Endothelial cell of umbilical vein (primary cell): ENCODE data around the gene FOXK1. TPM values are rescaled to one million over a fixed set of nuclear protein-coding genes. Genes with fewer than 3 reads are reported as not detected.

Experiments
- BruUV-seq: library from RNA; stranded (reverse); fragments of 400-500 nt; replicated peaks from 2 replicates; lab custom pipeline; 2021; lab: Mats Ljungman, UMichigan
- CTCF ChIA-PET: fragments of 300-600, 350-600 bp; sonication (Branson Sonifier 250); formaldehyde crosslinking; loops from one replicate; lab custom pipeline; 2021; ENCODE audit warnings: antibody characterized with exemption, inconsistent platforms; lab: Charles Lee
- POLR2A ChIA-PET: fragments of 300-600, 350-600 bp; sonication (Branson Sonifier 250); formaldehyde crosslinking; loops from one replicate; lab custom pipeline; 2021; ENCODE audit warnings: antibody characterized with exemption, inconsistent platforms; lab: Charles Lee
- DNase-seq: peaks from one replicate; pipeline ENCODE4 v3.0.0-alpha.2; 2011; ENCODE audit warnings: low read depth, low spot score
- FAIRE-seq: peaks from 2 replicates; lab custom pipeline; 2011; peaks lifted over from hg19 to GRCh38; lab: Jason Lieb, UNC
- H2AFZ ChIP-seq: 2 replicates; pipeline ENCODE4 v1.6.0; 2012; ENCODE audit warnings: low read depth, low read length, control low read depth, inconsistent platforms
- H3K27ac ChIP-seq: 2 replicates; pipeline ENCODE4 v1.5.1; 2011; ENCODE audit warnings: low read depth, mild to moderate bottlenecking, control low read depth, low read length, moderate library complexity; ENCODE audit not compliant: insufficient read depth
- H3K27me3 ChIP-seq, 2 experiments: 2 replicates each; pipeline versions ENCODE4 v1.6.0 to v1.6.1; 2011; ENCODE audit warnings: low read length in 2 of 2, mixed read lengths in 1 of 2; ENCODE audit not compliant: control insufficient read depth in 2 of 2, insufficient read depth in 2 of 2
- H3K36me3 ChIP-seq, 2 experiments: 2 replicates in 1 of 2; 3 replicates in 1 of 2; pipeline ENCODE4 v1.5.1; 2011; ENCODE audit warnings: low read length in 2 of 2, mild to moderate bottlenecking in 1 of 2, moderate library complexity in 1 of 2; ENCODE audit not compliant: control insufficient read depth in 2 of 2, insufficient read depth in 2 of 2; ENCODE audit errors: extremely low read depth in 1 of 2
- H3K4me1 ChIP-seq: 3 replicates; pipeline ENCODE4 v1.5.1; 2011; ENCODE audit warnings: mild to moderate bottlenecking, low read length; ENCODE audit not compliant: control insufficient read depth, insufficient read depth; ENCODE audit errors: extremely low read depth
- H3K4me2 ChIP-seq: 2 replicates; pipeline ENCODE4 v1.6.1; 2011; ENCODE audit warnings: low read length, control low read depth, mixed read lengths; ENCODE audit not compliant: insufficient read depth
- H3K4me3 ChIP-seq, 3 experiments: fragments of 200-600 bp in 1 of 3; sonication (generic), shearing (Covaris generic) in 1 of 3; replicated peaks in 1 of 3; 2 replicates each; pipeline ENCODE4 v1.5.1; 2011 to 2016; ENCODE audit warnings: control low read depth in 3 of 3, low read length in 3 of 3, mild to moderate bottlenecking in 2 of 3, inconsistent platforms in 1 of 3, low read depth in 1 of 3, moderate library complexity in 1 of 3; ENCODE audit not compliant: insufficient read depth in 1 of 3
- H3K79me2 ChIP-seq: 2 replicates; pipeline ENCODE4 v1.6.0; 2012; ENCODE audit warnings: low read length, inconsistent platforms; ENCODE audit not compliant: control insufficient read depth, insufficient read depth
- H3K9ac ChIP-seq: replicated peaks from 2 replicates; pipeline ENCODE3; 2011; ENCODE audit warnings: low read length, control low read depth; ENCODE audit not compliant: insufficient read depth; ENCODE audit errors: extremely low read depth
- H3K9me1 ChIP-seq: replicated peaks from 3 replicates; pipeline ENCODE4 v1.6.0; 2011; ENCODE audit warnings: mild to moderate bottlenecking, low read length; ENCODE audit not compliant: control insufficient read depth, insufficient read depth; ENCODE audit errors: extremely low read depth
- H3K9me3 ChIP-seq: replicated peaks from 2 replicates; pipeline ENCODE4 v1.5.1; 2012; ENCODE audit warnings: low read length, inconsistent platforms; ENCODE audit not compliant: control insufficient read depth, insufficient read depth
- H4K20me1 ChIP-seq: replicated peaks from 2 replicates; pipeline ENCODE3; 2011; ENCODE audit warnings: mild to moderate bottlenecking, low read length; ENCODE audit not compliant: control insufficient read depth, insufficient read depth; ENCODE audit errors: extremely low read depth
- CTCF ChIP-seq, 2 donors: IDR thresholded peaks; 1 replicate in 1 of 2; 2 replicates in 1 of 2; pipeline ENCODE4 v1.5.1; 2011; ENCODE audit warnings: low read length in 2 of 2, mild to moderate bottlenecking in 2 of 2, moderate library complexity in 2 of 2, control low read depth in 1 of 2, inconsistent platforms in 1 of 2, low read depth in 1 of 2; ENCODE audit not compliant: insufficient read depth in 1 of 2; ENCODE audit errors: extremely low read depth in 1 of 2
- EZH2 ChIP-seq: IDR thresholded peaks from 2 replicates; pipeline ENCODE4 v1.6.1; 2012; ENCODE audit warnings: borderline replicate concordance, low read depth, mild to moderate bottlenecking, moderate library complexity, low read length, inconsistent platforms; ENCODE audit not compliant: severe bottlenecking
- FOS ChIP-seq: IDR thresholded peaks from 2 replicates; pipeline ENCODE4 v1.6.1; 2011; ENCODE audit warnings: mild to moderate bottlenecking, low read length, moderate library complexity, borderline replicate concordance; ENCODE audit not compliant: insufficient read depth
- GATA2 ChIP-seq: IDR thresholded peaks from 2 replicates; pipeline ENCODE4 v1.7.0; 2011; ENCODE audit warnings: low read depth, mild to moderate bottlenecking, moderate library complexity, mixed read lengths, low read length; ENCODE audit not compliant: insufficient read length, insufficient read depth
- JUN ChIP-seq: IDR thresholded peaks from 2 replicates; pipeline ENCODE4 v1.6.1; 2011; ENCODE audit warnings: borderline replicate concordance, low read depth; ENCODE audit not compliant: insufficient read length, insufficient read depth
- MYC ChIP-seq: IDR thresholded peaks from one replicate; pipeline ENCODE4 v1.6.1; 2011; ENCODE audit warnings: mild to moderate bottlenecking, low read depth, low read length
- POLR2A ChIP-seq: IDR thresholded peaks from 2 replicates; pipeline ENCODE4 v1.6.1; 2012; ENCODE audit warnings: low read depth, mild to moderate bottlenecking, control low read depth, low read length
- POLR2AphosphoS5 ChIP-seq: IDR thresholded peaks from 2 replicates; pipeline ENCODE4 v1.6.1; 2012; ENCODE audit warnings: low read depth, mild to moderate bottlenecking, control low read depth, low read length, moderate library complexity; ENCODE audit not compliant: insufficient read depth
- dilution Hi-C: fragments of 300-500 bp; cut with MboI; formaldehyde crosslinking; loops from one replicate; pipeline ENCODE4 v1.15.0; 2019; ENCODE audit warnings: low sequenced_read_pairs; ENCODE audit not compliant: extremely low pct_ligation_motif_present
- intact Hi-C: fragments of 100-400 bp; cut with micrococcal nuclease; formaldehyde crosslinking; loops from one replicate; pipeline ENCODE4 v1.10.0; 2022
- polyA plus RNA-seq, 4 experiments: library from polyadenylated mRNA; depleted of rRNA in 3 of 4; stranded (reverse) in 3 of 4; unstranded in 1 of 4; fragments of >200 nt; gene quantifications; 2 replicates each; pipeline versions ENCODE4 v1.2.1 to v1.2.3, GENCODE V29; 2011 to 2012; ENCODE audit warnings: missing spikeins in 1 of 4
- total RNA-seq: library from RNA; stranded (reverse); gene quantifications from 2 replicates; pipeline ENCODE4 v1.2.3, GENCODE V29; 2021
- TF ChIP-seq, protein P1 (sequence below): IDR thresholded peaks from 2 replicates; pipeline ENCODE4 v1.6.1; 2011; ENCODE audit not compliant: insufficient read depth, insufficient read length

The FOXK1 gene
- total and polyA plus RNA-seq, 2 donors (not counting 3 experiments of a cell fraction or from before 2014, with no cell fraction given): 8.0 to 52.1 TPM

GRCh38 chr7:4758111-4758510 lies 76.0 kb downstream of the FOXK1 start:
- no peaks in the 10 kb centered on the region for H3K9me3 ChIP-seq
- DNase-seq (no peak), FAIRE-seq (no peak)
- H3K4me1 ChIP-seq: no peaks in the 10 kb centered on the region
- no peak overlapping the region for H3K9ac ChIP-seq
- ChIA-PET POLR2A (no interaction called here), CTCF (interaction anchor here (1.6 kb wide), 1 partner anchor 17 kb away, joined by 4 read pairs; the partner anchor contains the start of gene AP5Z1)
- BruUV-seq: no TSS peak
- intact Hi-C loops: no loop called here
- no peak overlapping the region for H3K4me3 ChIP-seq
- dilution Hi-C loops: no loop called here
- no peaks in the 10 kb centered on the region for H3K9me1 ChIP-seq
- TF ChIP-seq, protein P1, sequence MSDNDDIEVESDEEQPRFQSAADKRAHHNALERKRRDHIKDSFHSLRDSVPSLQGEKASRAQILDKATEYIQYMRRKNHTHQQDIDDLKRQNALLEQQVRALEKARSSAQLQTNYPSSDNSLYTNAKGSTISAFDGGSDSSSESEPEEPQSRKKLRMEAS: no peak
- H3K36me3 ChIP-seq: peaks cover 14 to 49% of the 10 kb centered on the region in 2 experiments
- no peaks in the 10 kb centered on the region for H4K20me1 ChIP-seq
- H3K27ac ChIP-seq: no peak overlapping the region
- H3K4me2 ChIP-seq: no peak overlapping the region
- H3K27me3 ChIP-seq: no peaks in the 10 kb centered on the region
- peaks cover 4% of the 10 kb centered on the region for H3K79me2 ChIP-seq
- H2AFZ ChIP-seq: no peak overlapping the region

DNA sequence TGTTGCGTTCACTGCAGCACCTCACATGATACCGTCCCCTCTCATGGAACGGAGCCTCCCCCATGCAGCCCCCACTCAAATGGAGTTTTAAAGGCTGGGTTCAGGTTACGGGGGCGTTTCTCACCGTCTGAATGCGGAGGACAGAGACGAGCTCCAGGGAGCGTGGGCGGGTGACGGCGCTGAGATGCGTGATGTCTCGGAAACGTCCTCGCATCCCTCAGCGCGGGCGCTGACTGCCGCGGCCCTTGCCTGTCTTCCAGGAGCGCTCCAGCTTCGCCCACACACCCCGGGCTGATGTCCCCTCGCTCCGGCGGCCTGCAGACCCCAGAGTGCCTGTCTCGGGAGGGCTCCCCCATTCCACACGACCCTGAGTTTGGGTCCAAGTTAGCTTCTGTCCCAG lies 76.7 kb downstream of the FOXK1 start:
- no peak for FAIRE-seq
- Histone ChIP-seq H2AFZ (no peak overlapping the region), H3K27ac (no peak overlapping the region), H3K36me3 (peaks cover 20 to 56% of the 10 kb centered on the region in 2 experiments), H3K4me3 (no peak overlapping the region), H3K9me1 (no peaks in the 10 kb centered on the region), H3K9ac (no peak overlapping the region), H3K79me2 (peaks cover under 1% of the 10 kb centered on the region), H4K20me1 (no peaks in the 10 kb centered on the region), H3K4me1 (no peaks in the 10 kb centered on the region), H3K27me3 (no peaks in the 10 kb centered on the region), H3K4me2 (no peak overlapping the region), H3K9me3 (no peaks in the 10 kb centered on the region)
- no peak for DNase-seq
- no TSS peak for BruUV-seq
- TF ChIP-seq GATA2 (no peak), EZH2 (no peak), JUN (no peak), CTCF (IDR thresholded peaks at IDR 0.05; ENCODE audit: extremely low read depth in 1 of 2, insufficient read depth in 1 of 2, low read depth in 1 of 2, low read length in 2 of 2) (no peak), POLR2A (no peak), POLR2AphosphoS5 (no peak), FOS (no peak), MYC (no peak)
- TF ChIP-seq, protein P1: no peak
- intact Hi-C loops (no loop called here), dilution Hi-C loops (no loop called here)
- ChIA-PET CTCF (no interaction called here), POLR2A (no interaction called here)
